RWPE2 (cell line): ENCODE data around the gene LHFPL3.
A peak's percentile ranks its signal among the peaks of the same experiment; 100 is the strongest.

ENCODE experiments used
- ATAC-seq: fragments of 200-7000 bp; cut with Tn5 transposase; 3 replicates; pipeline ENCODE4 v1.9.1; 2021; ENCODE audit warnings: low read depth
- DNase-seq: peaks from one replicate; pipeline ENCODE4 v3.0.0-alpha.2; 2020; ENCODE audit warnings: low spot score
- H3K27ac ChIP-seq: fragments of 450-650 bp; 2 replicates; pipeline ENCODE4 v1.5.1; 2017; ENCODE audit warnings: mild to moderate bottlenecking; ENCODE audit not compliant: poor library complexity, severe bottlenecking
- H3K27me3 ChIP-seq: fragments of 250-450 bp; sonication (Bioruptor Pico); 2 replicates; pipeline ENCODE4 v1.5.1; 2021; ENCODE audit warnings: mild to moderate bottlenecking, moderate library complexity; ENCODE audit not compliant: insufficient read depth, poor library complexity, severe bottlenecking
- H3K36me3 ChIP-seq: fragments of 250-450 bp; sonication (Bioruptor Pico); 2 replicates; pipeline ENCODE4 v1.5.1; 2020; ENCODE audit warnings: low read depth, mild to moderate bottlenecking, moderate library complexity
- H3K4me1 ChIP-seq: fragments of 250-450 bp; sonication (Bioruptor Pico); 2 replicates; pipeline ENCODE4 v1.5.1; 2021; ENCODE audit warnings: mild to moderate bottlenecking, moderate library complexity; ENCODE audit not compliant: insufficient read depth, poor library complexity, severe bottlenecking
- H3K4me3 ChIP-seq: fragments of 250-450 bp; sonication (Bioruptor Pico); 2 replicates; pipeline ENCODE4 v1.5.1; 2021; ENCODE audit warnings: mild to moderate bottlenecking, moderate library complexity; ENCODE audit not compliant: severe bottlenecking
- H3K9me3 ChIP-seq: fragments of 250-450 bp; sonication (Bioruptor Pico); 2 replicates; pipeline ENCODE4 v1.5.1; 2021; ENCODE audit warnings: mild to moderate bottlenecking, moderate library complexity; ENCODE audit not compliant: severe bottlenecking
- TF ChIP-seq, protein P1 (sequence below): fragments of 450-650 bp; IDR thresholded peaks from one replicate; pipeline ENCODE4 v1.5.1; 2017; ENCODE audit warnings: mild to moderate bottlenecking, moderate library complexity; ENCODE audit not compliant: poor library complexity, severe bottlenecking

Gene LHFPL3

DNA sequence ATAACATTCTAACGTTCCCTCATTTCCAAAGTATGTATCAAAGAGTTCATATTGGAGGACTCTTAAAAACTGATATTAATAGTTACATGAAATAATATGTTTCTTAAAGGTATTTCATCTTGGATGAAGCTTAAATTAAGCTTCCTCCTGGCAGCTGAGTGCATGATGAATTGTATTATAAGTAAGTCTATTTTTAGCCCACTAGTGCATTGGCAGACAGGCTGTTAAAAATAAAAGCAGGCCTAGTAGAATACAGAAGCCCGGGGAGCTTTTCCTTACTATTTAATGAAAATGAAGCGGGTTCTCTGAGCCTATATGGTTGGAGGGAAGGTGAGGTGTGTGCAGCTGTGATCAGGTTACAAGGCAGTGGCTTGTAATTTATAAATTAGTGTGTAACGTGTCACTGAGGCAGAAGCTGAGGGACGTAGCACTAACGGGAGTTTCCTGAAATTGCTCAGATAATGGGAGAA is 554.9 kb downstream of the LHFPL3 start:
- Histone ChIP-seq H3K4me1 (no peaks in the 10 kb centered on the region), H3K27me3 (no peaks in the 10 kb centered on the region), H3K9me3 (no peaks in the 10 kb centered on the region), H3K36me3 (no peaks in the 10 kb centered on the region), H3K4me3 (no peak overlapping the region), H3K27ac (no peak overlapping the region)
- TF ChIP-seq, protein P1, sequence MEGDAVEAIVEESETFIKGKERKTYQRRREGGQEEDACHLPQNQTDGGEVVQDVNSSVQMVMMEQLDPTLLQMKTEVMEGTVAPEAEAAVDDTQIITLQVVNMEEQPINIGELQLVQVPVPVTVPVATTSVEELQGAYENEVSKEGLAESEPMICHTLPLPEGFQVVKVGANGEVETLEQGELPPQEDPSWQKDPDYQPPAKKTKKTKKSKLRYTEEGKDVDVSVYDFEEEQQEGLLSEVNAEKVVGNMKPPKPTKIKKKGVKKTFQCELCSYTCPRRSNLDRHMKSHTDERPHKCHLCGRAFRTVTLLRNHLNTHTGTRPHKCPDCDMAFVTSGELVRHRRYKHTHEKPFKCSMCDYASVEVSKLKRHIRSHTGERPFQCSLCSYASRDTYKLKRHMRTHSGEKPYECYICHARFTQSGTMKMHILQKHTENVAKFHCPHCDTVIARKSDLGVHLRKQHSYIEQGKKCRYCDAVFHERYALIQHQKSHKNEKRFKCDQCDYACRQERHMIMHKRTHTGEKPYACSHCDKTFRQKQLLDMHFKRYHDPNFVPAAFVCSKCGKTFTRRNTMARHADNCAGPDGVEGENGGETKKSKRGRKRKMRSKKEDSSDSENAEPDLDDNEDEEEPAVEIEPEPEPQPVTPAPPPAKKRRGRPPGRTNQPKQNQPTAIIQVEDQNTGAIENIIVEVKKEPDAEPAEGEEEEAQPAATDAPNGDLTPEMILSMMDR, result no peak
- ATAC-seq (0 out of 3 replicates have a peak, but pooled peaks have one; percentile 16), DNase-seq (no peak)

DNA sequence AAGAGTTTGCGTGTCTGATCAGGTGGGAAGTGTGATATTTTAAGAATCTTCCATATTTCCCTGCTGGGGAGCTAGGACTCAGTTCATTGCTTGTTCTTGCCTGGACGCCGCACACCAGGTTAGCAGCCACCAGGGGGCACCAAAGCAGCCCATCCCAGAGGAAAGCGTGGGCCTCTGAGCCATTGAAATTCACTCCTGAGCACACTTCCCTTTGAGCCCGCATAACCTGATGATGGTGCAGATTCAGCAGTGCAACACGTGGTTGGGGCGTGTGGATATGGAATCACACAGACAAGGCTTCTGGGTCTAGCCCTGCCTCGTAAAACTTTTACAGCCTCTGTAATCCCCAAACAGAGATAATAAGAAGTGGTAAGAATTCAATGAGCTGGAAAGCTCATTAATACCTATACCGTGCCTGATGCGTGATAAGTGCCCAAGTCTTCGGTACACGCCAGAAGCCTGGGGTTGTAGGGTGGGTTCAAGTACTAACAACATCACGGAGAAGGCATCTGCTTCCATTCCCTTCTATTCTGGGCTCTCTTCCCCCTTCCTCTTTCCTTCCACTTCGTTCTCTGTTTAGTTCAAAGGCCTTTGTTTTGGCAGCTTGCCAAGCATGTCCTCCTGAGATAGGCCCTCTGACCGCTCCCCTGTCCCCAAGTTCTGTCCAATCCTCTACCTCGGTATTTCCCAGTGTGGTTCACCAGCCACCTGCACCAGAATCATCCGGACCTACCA is 555.5 kb downstream of the LHFPL3 start:
- H3K27me3 ChIP-seq, result no peaks in the 10 kb centered on the region
- no peak overlapping the region for H3K27ac ChIP-seq
- ATAC-seq (peak; percentile 93), DNase-seq (peak; percentile 68)
- no peaks in the 10 kb centered on the region for H3K9me3 ChIP-seq
- no peaks in the 10 kb centered on the region for H3K36me3 ChIP-seq
- TF ChIP-seq, protein P1, result peak; percentile 87
- no peaks in the 10 kb centered on the region for H3K4me1 ChIP-seq
- H3K4me3 ChIP-seq, result no peak overlapping the region

DNA sequence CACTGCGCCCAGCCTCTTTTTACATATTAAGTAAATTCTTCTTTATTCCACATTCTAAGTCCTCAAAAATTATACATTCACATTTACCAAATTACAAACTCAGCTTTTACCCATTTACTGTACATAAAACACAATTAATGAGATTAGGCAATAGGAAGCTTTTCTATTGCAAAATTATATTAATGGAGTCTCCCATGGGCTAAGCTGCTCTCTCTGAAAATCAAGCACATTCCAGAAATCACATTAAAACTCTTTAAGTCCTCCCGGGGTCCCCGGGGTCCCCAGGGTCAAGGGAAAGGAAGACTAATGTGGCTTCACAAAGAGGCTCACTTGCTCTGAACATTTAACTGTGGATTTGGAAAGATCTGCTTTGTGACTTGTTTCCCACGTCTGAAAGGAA is 558.2 kb downstream of the LHFPL3 start:
- H3K27ac ChIP-seq, result no peak overlapping the region
- no peaks in the 10 kb centered on the region for H3K27me3 ChIP-seq
- TF ChIP-seq, protein P1, result no peak
- H3K4me3 ChIP-seq, result no peak overlapping the region
- no peaks in the 10 kb centered on the region for H3K9me3 ChIP-seq
- DNase-seq, result no peak
- H3K36me3 ChIP-seq, result no peaks in the 10 kb centered on the region
- ATAC-seq, result no peak
- no peaks in the 10 kb centered on the region for H3K4me1 ChIP-seq

DNA sequence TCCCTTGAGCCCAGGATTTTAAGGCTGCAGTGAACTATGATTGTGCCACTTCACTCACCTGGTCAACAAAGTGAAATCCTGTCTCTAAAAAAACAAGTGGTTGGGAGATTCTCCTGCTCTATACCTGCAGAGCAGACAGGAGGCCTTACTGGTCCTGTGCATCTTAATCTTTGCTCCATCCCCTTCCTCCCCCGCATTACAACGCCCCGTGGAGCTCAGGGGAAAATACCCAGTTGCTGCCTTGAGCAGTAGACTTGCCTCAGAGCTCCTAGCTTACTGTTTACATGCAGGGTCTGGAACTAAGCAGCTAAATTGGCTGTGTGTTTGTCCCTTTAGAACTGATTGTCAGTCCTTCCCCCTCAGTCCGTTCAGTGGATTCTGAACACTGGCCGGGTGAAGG is 561.8 kb downstream of the LHFPL3 start:
- Histone ChIP-seq H3K36me3 (no peaks in the 10 kb centered on the region), H3K4me1 (no peaks in the 10 kb centered on the region), H3K27me3 (no peaks in the 10 kb centered on the region), H3K4me3 (no peak overlapping the region), H3K27ac (no peak overlapping the region), H3K9me3 (no peaks in the 10 kb centered on the region)
- DNase-seq (no peak), ATAC-seq (no peak)
- TF ChIP-seq, protein P1, result no peak

DNA sequence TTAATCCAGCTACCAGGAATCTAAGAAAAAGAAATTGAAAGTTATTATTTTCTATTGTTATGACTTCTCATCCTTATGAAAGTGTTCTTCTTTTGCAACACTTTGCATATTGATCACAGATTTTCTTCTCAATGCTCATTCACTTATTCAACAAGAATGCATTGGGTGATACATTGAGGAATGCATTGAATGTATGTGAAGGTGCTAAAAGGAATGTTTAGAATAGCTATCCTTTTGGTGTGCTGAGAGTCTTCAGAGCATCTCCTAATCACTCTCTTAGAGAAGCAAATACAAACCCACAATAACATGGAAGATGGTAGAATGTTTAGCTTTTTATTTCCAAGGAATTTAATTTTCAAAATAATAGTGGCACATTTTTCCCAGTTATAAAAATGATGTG is 563.5 kb downstream of the LHFPL3 start:
- TF ChIP-seq, protein P1, result no peak
- ATAC-seq, result no peak

More for the DNA sequence above, 563.5 kb downstream of the LHFPL3 start:
- H3K4me3 ChIP-seq, result no peak overlapping the region
- H3K4me1 ChIP-seq, result no peaks in the 10 kb centered on the region
- no peaks in the 10 kb centered on the region for H3K9me3 ChIP-seq
- H3K27me3 ChIP-seq, result no peaks in the 10 kb centered on the region
- DNase-seq, result no peak
- H3K27ac ChIP-seq, result no peak overlapping the region
- H3K36me3 ChIP-seq, result no peaks in the 10 kb centered on the region
